ENCODE data around the gene DNMT3B. TPM values are rescaled to one million over a fixed set of nuclear protein-coding genes. Genes with fewer than 3 reads are reported as not detected.

Gene DNMT3B
- polyA plus RNA-seq, 3 donors: 0.39 to 0.44 TPM; not detected in 1

DNA sequence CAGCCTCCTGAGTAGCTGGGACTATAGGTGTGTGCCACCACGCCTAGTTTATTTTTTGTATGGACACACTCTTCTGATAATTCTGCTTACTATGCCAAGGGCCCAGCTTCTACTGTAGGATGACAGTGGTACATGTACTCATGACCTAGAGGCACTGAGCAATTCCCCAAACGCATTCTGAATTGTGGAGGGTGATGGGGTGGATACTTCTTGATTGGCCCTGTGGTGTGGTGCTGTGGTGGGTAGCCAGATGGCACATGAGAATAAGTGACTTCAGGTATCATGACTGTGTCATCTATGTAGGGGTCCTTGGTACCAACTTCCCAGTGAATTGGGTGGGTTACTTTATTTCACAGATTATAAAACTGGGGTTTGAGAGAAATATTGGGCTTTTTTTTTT lies 11.0 kb downstream of the DNMT3B start:
- no peak overlapping the region for H3K9ac ChIP-seq (ENCODE audit: insufficient read depth, low read length, poor library complexity, severe bottlenecking)
- intact Hi-C loops (cut with micrococcal nuclease): no loop called here
- Mint-ChIP-seq H3K27ac (no peak overlapping the region), H3K27me3 (ENCODE audit: low read depth in 3 of 3) (peaks cover 0 to 4% (median 2%) of the 10 kb centered on the region in 3 donors), H3K36me3 (no peaks in the 10 kb centered on the region), H3K9me3 (no peaks in the 10 kb centered on the region), H3K4me1 (peaks cover 9% of the 10 kb centered on the region), H3K4me3 (no peak overlapping the region)
- no peak overlapping the region for H2AFZ ChIP-seq (ENCODE audit: insufficient read depth, low read depth, low read length, poor library complexity, severe bottlenecking)
- no peaks in the 10 kb centered on the region for H4K20me1 ChIP-seq (ENCODE audit: insufficient read depth, low read length)
- H3K4me3 ChIP-seq (replicated peaks in 1 of 3; ENCODE audit: low read depth in 2 of 3, low read length in 3 of 3): no peak overlapping the region
- H3K27ac ChIP-seq (ENCODE audit: low read depth in 1 of 2, low read length in 2 of 2): no peak overlapping the region
- 90% methylated on average over 1 of the region's 2 CpGs for WGBS (ENCODE audit: insufficient coverage)
- H3K4me1 ChIP-seq (ENCODE audit: control insufficient read depth in 1 of 2, insufficient read depth in 2 of 2, low read length in 2 of 2): no peaks in the 10 kb centered on the region
- no peak for DNase-seq
- no peak overlapping the region for H3K4me2 ChIP-seq (replicated peaks; ENCODE audit: extremely low read depth, low read length, poor library complexity, severe bottlenecking)
- no peaks in the 10 kb centered on the region for H3K36me3 ChIP-seq (replicated peaks in 1 of 2; ENCODE audit: control insufficient read depth in 1 of 2, insufficient read depth in 2 of 2, low read length in 2 of 2)
- no peaks in the 10 kb centered on the region for H3K79me2 ChIP-seq (ENCODE audit: insufficient read depth, low read length)
- H3K9me3 ChIP-seq (replicated peaks in 1 of 2; ENCODE audit: control insufficient read depth in 1 of 2, insufficient read depth in 1 of 2, low read length in 2 of 2): no peaks in the 10 kb centered on the region
- H3K27me3 ChIP-seq (ENCODE audit: control insufficient read depth in 2 of 2, insufficient read depth in 2 of 2, low read length in 2 of 2): no peaks in the 10 kb centered on the region
- no peak for TF ChIP-seq CTCF (IDR thresholded peaks at IDR 0.05)

GRCh38 chr20:32773855-32774254 lies 11.7 kb downstream of the DNMT3B start:
- H4K20me1 ChIP-seq (ENCODE audit: insufficient read depth, low read length): no peaks in the 10 kb centered on the region
- no peaks in the 10 kb centered on the region for H3K79me2 ChIP-seq (ENCODE audit: insufficient read depth, low read length)
- no peaks in the 10 kb centered on the region for H3K27me3 ChIP-seq (ENCODE audit: control insufficient read depth in 2 of 2, insufficient read depth in 2 of 2, low read length in 2 of 2)
- no peak overlapping the region for H3K4me3 Mint-ChIP-seq
- no peaks in the 10 kb centered on the region for H3K4me1 ChIP-seq (ENCODE audit: control insufficient read depth in 1 of 2, insufficient read depth in 2 of 2, low read length in 2 of 2)
- no peaks in the 10 kb centered on the region for H3K36me3 ChIP-seq (replicated peaks in 1 of 2; ENCODE audit: control insufficient read depth in 1 of 2, insufficient read depth in 2 of 2, low read length in 2 of 2)
- no peaks in the 10 kb centered on the region for H3K9me3 ChIP-seq (replicated peaks in 1 of 2; ENCODE audit: control insufficient read depth in 1 of 2, insufficient read depth in 1 of 2, low read length in 2 of 2)
- H3K9ac ChIP-seq (ENCODE audit: insufficient read depth, low read length, poor library complexity, severe bottlenecking): no peak overlapping the region
- no peak overlapping the region for H3K4me3 ChIP-seq (replicated peaks in 1 of 3; ENCODE audit: low read depth in 2 of 3, low read length in 3 of 3)
- no peak for TF ChIP-seq CTCF (IDR thresholded peaks at IDR 0.05)
- no peaks in the 10 kb centered on the region for H3K9me3 Mint-ChIP-seq
- no peak overlapping the region for H3K27ac ChIP-seq (ENCODE audit: low read depth in 1 of 2, low read length in 2 of 2)
- DNase-seq: no peak
- 56% methylated on average over 2 of the region's 8 CpGs for WGBS (ENCODE audit: insufficient coverage)
- no peak overlapping the region for H3K27ac Mint-ChIP-seq
- no peak overlapping the region for H2AFZ ChIP-seq (ENCODE audit: insufficient read depth, low read depth, low read length, poor library complexity, severe bottlenecking)
- no peak overlapping the region for H3K4me2 ChIP-seq (replicated peaks; ENCODE audit: extremely low read depth, low read length, poor library complexity, severe bottlenecking)
- peaks cover 9% of the 10 kb centered on the region for H3K4me1 Mint-ChIP-seq
- intact Hi-C loops (cut with micrococcal nuclease): no loop called here
- H3K27me3 Mint-ChIP-seq (ENCODE audit: low read depth in 3 of 3): peaks cover 0 to 4% (median 2%) of the 10 kb centered on the region in 3 donors
- no peaks in the 10 kb centered on the region for H3K36me3 Mint-ChIP-seq
